Ishikawa (cell line): ENCODE data around the gene NTNG1.

ENCODE experiments used
- CEBPB ChIP-seq: IDR thresholded peaks from 2 replicates; pipeline ENCODE4 v1.6.1; 2012
- EGR1 ChIP-seq: IDR thresholded peaks from 2 replicates; pipeline ENCODE4 v1.6.1; 2012
- EP300 ChIP-seq: IDR thresholded peaks from 2 replicates; pipeline ENCODE4 v1.6.1; 2012; ENCODE audit warnings: borderline replicate concordance
- FOXM1 ChIP-seq: IDR thresholded peaks from 2 replicates; pipeline ENCODE4 v1.6.1; 2012; ENCODE audit warnings: low read depth, borderline replicate concordance
- RAD21 ChIP-seq: IDR thresholded peaks from 2 replicates; pipeline ENCODE4 v1.6.1; 2012; ENCODE audit warnings: low read depth
- TAF1 ChIP-seq: IDR thresholded peaks from 2 replicates; pipeline ENCODE4 v1.6.1; 2012; ENCODE audit warnings: low read depth, mild to moderate bottlenecking
- TCF12 ChIP-seq: IDR thresholded peaks from 2 replicates; pipeline ENCODE4 v1.6.1; 2012; ENCODE audit warnings: low read depth
- YY1 ChIP-seq: IDR thresholded peaks from 2 replicates; pipeline ENCODE4 v1.6.1; 2012; ENCODE audit warnings: low read depth
- ZBTB7A ChIP-seq: IDR thresholded peaks from 2 replicates; pipeline ENCODE4 v1.6.1; 2012; ENCODE audit warnings: low read depth
- TF ChIP-seq, protein P1 (sequence below): IDR thresholded peaks from 2 replicates; pipeline ENCODE4 v1.6.1; 2012; ENCODE audit warnings: low read depth, mild to moderate bottlenecking
- TF ChIP-seq, protein P2 (sequence below): IDR thresholded peaks from 2 replicates; pipeline ENCODE4 v1.6.1; 2012

DNA sequence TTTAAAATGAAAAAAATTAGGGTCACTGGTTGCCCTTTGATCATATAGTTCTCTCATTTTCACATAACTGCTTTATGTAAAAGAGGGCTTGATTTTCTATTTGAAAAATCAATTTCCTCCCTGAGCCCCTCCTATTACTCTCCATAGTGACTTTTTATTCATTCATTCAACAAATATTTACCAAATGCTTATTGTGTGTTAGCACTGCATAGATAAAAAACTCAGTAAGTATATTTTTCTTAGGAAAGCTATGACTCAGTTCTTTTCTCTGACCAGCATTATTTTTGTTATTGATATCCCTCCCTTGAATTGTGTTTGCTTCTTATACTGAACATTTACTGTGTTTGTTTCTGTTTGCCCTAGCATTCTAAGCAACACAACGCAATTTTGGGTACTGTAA lies 59.8 kb downstream of the NTNG1 start:
- TF ChIP-seq TAF1 (no peak), CEBPB (no peak), EP300 (no peak), TCF12 (no peak), YY1 (no peak), ZBTB7A (no peak), FOXM1 (no peak), RAD21 (no peak), EGR1 (no peak)
- TF ChIP-seq, protein P1, sequence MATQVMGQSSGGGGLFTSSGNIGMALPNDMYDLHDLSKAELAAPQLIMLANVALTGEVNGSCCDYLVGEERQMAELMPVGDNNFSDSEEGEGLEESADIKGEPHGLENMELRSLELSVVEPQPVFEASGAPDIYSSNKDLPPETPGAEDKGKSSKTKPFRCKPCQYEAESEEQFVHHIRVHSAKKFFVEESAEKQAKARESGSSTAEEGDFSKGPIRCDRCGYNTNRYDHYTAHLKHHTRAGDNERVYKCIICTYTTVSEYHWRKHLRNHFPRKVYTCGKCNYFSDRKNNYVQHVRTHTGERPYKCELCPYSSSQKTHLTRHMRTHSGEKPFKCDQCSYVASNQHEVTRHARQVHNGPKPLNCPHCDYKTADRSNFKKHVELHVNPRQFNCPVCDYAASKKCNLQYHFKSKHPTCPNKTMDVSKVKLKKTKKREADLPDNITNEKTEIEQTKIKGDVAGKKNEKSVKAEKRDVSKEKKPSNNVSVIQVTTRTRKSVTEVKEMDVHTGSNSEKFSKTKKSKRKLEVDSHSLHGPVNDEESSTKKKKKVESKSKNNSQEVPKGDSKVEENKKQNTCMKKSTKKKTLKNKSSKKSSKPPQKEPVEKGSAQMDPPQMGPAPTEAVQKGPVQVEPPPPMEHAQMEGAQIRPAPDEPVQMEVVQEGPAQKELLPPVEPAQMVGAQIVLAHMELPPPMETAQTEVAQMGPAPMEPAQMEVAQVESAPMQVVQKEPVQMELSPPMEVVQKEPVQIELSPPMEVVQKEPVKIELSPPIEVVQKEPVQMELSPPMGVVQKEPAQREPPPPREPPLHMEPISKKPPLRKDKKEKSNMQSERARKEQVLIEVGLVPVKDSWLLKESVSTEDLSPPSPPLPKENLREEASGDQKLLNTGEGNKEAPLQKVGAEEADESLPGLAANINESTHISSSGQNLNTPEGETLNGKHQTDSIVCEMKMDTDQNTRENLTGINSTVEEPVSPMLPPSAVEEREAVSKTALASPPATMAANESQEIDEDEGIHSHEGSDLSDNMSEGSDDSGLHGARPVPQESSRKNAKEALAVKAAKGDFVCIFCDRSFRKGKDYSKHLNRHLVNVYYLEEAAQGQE = no peak
- TF ChIP-seq, protein P2, sequence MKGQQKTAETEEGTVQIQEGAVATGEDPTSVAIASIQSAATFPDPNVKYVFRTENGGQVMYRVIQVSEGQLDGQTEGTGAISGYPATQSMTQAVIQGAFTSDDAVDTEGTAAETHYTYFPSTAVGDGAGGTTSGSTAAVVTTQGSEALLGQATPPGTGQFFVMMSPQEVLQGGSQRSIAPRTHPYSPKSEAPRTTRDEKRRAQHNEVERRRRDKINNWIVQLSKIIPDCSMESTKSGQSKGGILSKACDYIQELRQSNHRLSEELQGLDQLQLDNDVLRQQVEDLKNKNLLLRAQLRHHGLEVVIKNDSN = no peak
